PC-3 (cell line): ENCODE measurements around the gene TRPT1. TPM values are rescaled to one million over a fixed set of nuclear protein-coding genes. Genes with fewer than 3 reads are reported as not detected.

ENCODE experiments used
- ATAC-seq: fragments of 200-7000 bp; cut with Tn5 transposase; 2 replicates; pipeline ENCODE4 v1.9.1; 2020; ENCODE audit warnings: mild to moderate bottlenecking, moderate library complexity
- BruUV-seq: library from RNA; stranded (reverse); fragments of 400-500 nt; replicated peaks from 2 replicates; lab custom pipeline; 2021; lab: Mats Ljungman, UMichigan
- CTCF ChIA-PET: fragments of 300-600 bp; sonication (Branson Sonifier 250); formaldehyde crosslinking; loops from one replicate; lab custom pipeline; 2022; ENCODE audit warnings: antibody characterized with exemption; lab: Charles Lee
- POLR2A ChIA-PET: fragments of 300-600 bp; sonication (Branson Sonifier 250); formaldehyde crosslinking; loops from one replicate; lab custom pipeline; 2022; ENCODE audit warnings: antibody characterized with exemption; ENCODE audit not compliant: unreplicated experiment; lab: Charles Lee
- DNase-seq: peaks from one replicate; pipeline ENCODE4 v3.0.0-alpha.2; 2015
- H2AFZ ChIP-seq: fragments of 300-600 bp; sonication (generic); 2 replicates; pipeline ENCODE4 v1.6.0; 2016; ENCODE audit warnings: antibody characterized with exemption, low read length
- H3F3A ChIP-seq: fragments of 300-600 bp; sonication (generic); one replicate; pipeline ENCODE4 v1.6.0; 2017; ENCODE audit warnings: antibody characterized with exemption, low read length, control low read depth, mild to moderate bottlenecking; ENCODE audit not compliant: unreplicated experiment
- H3K27ac ChIP-seq: fragments of 300-600 bp; sonication (generic); 2 replicates; pipeline ENCODE4 v1.5.1; 2016; ENCODE audit warnings: mild to moderate bottlenecking, low read length
- H3K27me3 ChIP-seq: fragments of 300-600 bp; sonication (generic); 2 replicates; pipeline ENCODE4 v1.6.1; 2016; ENCODE audit warnings: low read length, mixed read lengths
- H3K36me3 ChIP-seq: fragments of 300-600 bp; sonication (generic); 2 replicates; pipeline ENCODE4 v1.6.1; 2016; ENCODE audit warnings: low read depth, mixed run types, low read length, mixed read lengths
- H3K4me1 ChIP-seq: fragments of 300-600 bp; sonication (generic); 2 replicates; pipeline ENCODE4 v1.5.1; 2016; ENCODE audit warnings: low read length; ENCODE audit not compliant: insufficient read depth
- H3K4me2 ChIP-seq: fragments of 300-600 bp; sonication (generic); 2 replicates; pipeline ENCODE4 v1.6.0; 2016; ENCODE audit warnings: low read length
- H3K4me3 ChIP-seq: fragments of 300-600 bp; sonication (generic); 2 replicates; pipeline ENCODE4 v1.5.1; 2016; ENCODE audit warnings: mild to moderate bottlenecking, low read length, mixed read lengths
- H3K79me2 ChIP-seq: fragments of 300-600 bp; sonication (generic); 2 replicates; pipeline ENCODE4 v1.6.1; 2017; ENCODE audit warnings: low read length, mixed read lengths
- H3K9ac ChIP-seq: fragments of 300-600 bp; sonication (generic); 2 replicates; pipeline ENCODE4 v1.6.0; 2016; ENCODE audit warnings: mild to moderate bottlenecking, low read length
- H3K9me2 ChIP-seq: fragments of 300-600 bp; sonication (generic); replicated peaks from 2 replicates; pipeline ENCODE4 v1.6.1; 2016; ENCODE audit warnings: mixed run types, low read length, mixed read lengths
- H3K9me3 ChIP-seq: fragments of 300-600 bp; sonication (generic); 2 replicates; pipeline ENCODE4 v1.6.1; 2016; ENCODE audit warnings: low read length, mixed read lengths
- H4K20me1 ChIP-seq: fragments of 300-600 bp; sonication (generic); 2 replicates; pipeline ENCODE4 v1.6.1; 2016; ENCODE audit warnings: low read length, mixed read lengths
- CTCF ChIP-seq: fragments of 300-600 bp; sonication (generic); conservative IDR thresholded peaks from 2 replicates; pipeline ENCODE4 v1.5.1; 2017; ENCODE audit warnings: antibody characterized with exemption, low read depth, mild to moderate bottlenecking, low read length
- EZH2 ChIP-seq: fragments of 300-600 bp; sonication (generic); IDR thresholded peaks from one replicate; pipeline ENCODE4 v1.6.1; 2017; ENCODE audit warnings: antibody characterized with exemption, mild to moderate bottlenecking, low read length; ENCODE audit not compliant: unreplicated experiment
- EZH2phosphoT487 ChIP-seq: fragments of 300-600 bp; sonication (generic); IDR thresholded peaks from 2 replicates; pipeline ENCODE4 v1.6.1; 2018; ENCODE audit warnings: mild to moderate bottlenecking, antibody characterized with exemption, low read length, borderline replicate concordance
- intact Hi-C: fragments of 100-400 bp; cut with micrococcal nuclease; formaldehyde crosslinking; loops from 2 replicates; pipeline ENCODE4 v1.9.0; 2023
- total RNA-seq: library from RNA; depleted of rRNA; stranded (reverse); fragments of >200 nt; gene quantifications from 2 replicates; pipeline ENCODE4 v1.2.3, GENCODE V29; 2014

Gene TRPT1
- total RNA-seq, 1 experiment from 2014 or later = 57.7 TPM

- ATAC-seq (peak; percentile 8), DNase-seq (peak; percentile 95)
- H3K9me3 ChIP-seq = no peaks in the 10 kb centered on the region
- ChIA-PET POLR2A (interaction anchor here (1.0 kb wide), 1 partner anchor 9 kb away, joined by 12 read pairs; the partner anchor contains the start of gene PPP1R14B), CTCF (interaction anchor here (1.1 to 1.2 kb wide), 3 partner anchors 8 to 39 kb away, joined by 3 to 4 read pairs (median 3); no protein-coding TSS in a partner anchor)
- peaks cover 16% of the 10 kb centered on the region for H3F3A ChIP-seq
- H4K20me1 ChIP-seq = no peaks in the 10 kb centered on the region
- H3K36me3 ChIP-seq = no peaks in the 10 kb centered on the region; the same call in 1 of the 2 replicates
- no peak overlapping the region for H2AFZ ChIP-seq
- no peak overlapping the region for H3K27ac ChIP-seq
- H3K4me2 ChIP-seq = peak overlapping the region; percentile 66
- H3K4me1 ChIP-seq = peaks cover 56% of the 10 kb centered on the region
- peak overlapping the region; percentile 20; the same call in 1 of the 2 replicates for H3K4me3 ChIP-seq
- no peaks in the 10 kb centered on the region for H3K27me3 ChIP-seq
- no peaks in the 10 kb centered on the region for H3K9me2 ChIP-seq
- peaks cover 16% of the 10 kb centered on the region for H3K79me2 ChIP-seq
- no peak overlapping the region for H3K9ac ChIP-seq
- no TSS peak for BruUV-seq
- intact Hi-C loops = no loop called here
- TF ChIP-seq EZH2 (no peak), CTCF (no peak), EZH2phosphoT487 (no peak)
Observed at GRCh38 chr11:64237484-64237951, 11.5 kb upstream of the TRPT1 start.

- BruUV-seq = TSS peak; percentile 25
Observed at GRCh38 chr11:64235437-64236161, 9.6 kb upstream of the TRPT1 start.

More at GRCh38 chr11:64235437-64236161, 9.6 kb upstream of the TRPT1 start:
- Histone ChIP-seq H3K36me3 (no peaks in the 10 kb centered on the region; the same call in 1 of the 2 replicates), H3K9ac (no peak overlapping the region), H3K27me3 (no peaks in the 10 kb centered on the region), H3F3A (peaks cover 15% of the 10 kb centered on the region), H3K9me2 (no peaks in the 10 kb centered on the region), H3K4me3 (peak overlapping the region; percentile 82), H2AFZ (no peak overlapping the region), H3K27ac (no peak overlapping the region), H3K79me2 (peaks cover 11% of the 10 kb centered on the region; the same call in 1 of the 2 replicates), H3K4me2 (peak overlapping the region; percentile 94), H3K9me3 (no peaks in the 10 kb centered on the region), H3K4me1 (peaks cover 53% of the 10 kb centered on the region), H4K20me1 (no peaks in the 10 kb centered on the region)
- no peak for ATAC-seq
- ChIA-PET POLR2A (interaction anchor here (0.5 kb wide), 1 partner anchor 882 kb away, joined by 4 read pairs; the partner anchor contains the start of gene ZNHIT2), CTCF (interaction anchor here (0.6 kb wide), 1 partner anchor 69 kb away, joined by 4 read pairs; no protein-coding TSS in a partner anchor)
- no peak for DNase-seq
- intact Hi-C loops = no loop called here
- TF ChIP-seq CTCF = no peak
- no peak for TF ChIP-seq EZH2
- TF ChIP-seq EZH2phosphoT487 = no peak
